ENCODE data around the gene STS. TPM values are rescaled to one million over a fixed set of nuclear protein-coding genes. Genes with fewer than 3 reads are reported as not detected.
A peak's percentile ranks its signal among the peaks of the same experiment; 100 is the strongest.

STS gene
- total RNA-seq, 1 donor from 2014 or later = 13.5 TPM

DNA sequence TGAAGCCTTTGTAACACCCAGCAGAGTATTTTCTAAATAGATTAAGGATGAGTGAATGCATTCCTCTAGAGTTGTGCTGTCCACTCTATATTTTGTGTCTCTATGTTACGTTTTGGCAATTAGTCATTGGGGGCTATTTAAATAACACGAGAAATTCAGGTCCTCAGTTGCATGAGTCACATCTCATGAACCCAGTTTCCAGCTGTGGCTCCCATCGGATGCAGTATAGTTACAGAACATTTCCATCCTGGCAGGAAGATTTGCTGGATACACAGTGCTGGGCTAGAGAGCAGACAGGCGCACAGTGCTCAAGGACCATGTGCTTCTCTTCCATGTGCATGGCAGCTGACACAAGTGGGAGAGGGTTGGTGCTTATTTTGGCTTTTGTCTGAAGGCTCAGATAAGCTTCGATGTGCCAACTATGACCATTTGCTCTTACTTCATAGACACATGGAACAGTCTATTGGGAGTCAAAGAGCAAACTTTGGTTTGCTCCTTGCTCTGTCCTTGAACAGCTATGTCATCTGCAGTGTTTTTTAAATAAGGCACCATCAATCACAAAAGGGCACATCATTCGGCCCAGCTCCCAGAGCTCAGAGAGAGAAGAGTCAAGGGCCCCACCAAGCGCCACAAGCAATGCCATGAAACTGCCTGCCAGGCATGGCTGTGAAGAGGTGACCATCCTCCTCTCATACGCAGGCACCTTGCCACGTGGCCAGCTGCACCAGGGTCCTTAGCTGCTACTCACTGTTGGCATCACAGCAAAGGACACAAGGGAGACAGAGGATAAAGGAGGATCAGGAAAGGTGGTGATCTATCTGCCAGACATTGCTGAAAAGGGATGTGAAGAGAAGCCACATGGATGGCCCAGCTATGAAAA is 8.1 kb upstream of the STS start:
- Mint-ChIP-seq H3K4me1 (ENCODE audit: unreplicated experiment) (peaks cover 16% of the 10 kb centered on the region), H3K27ac (ENCODE audit: unreplicated experiment) (peak overlapping the region; percentile 16), H3K9me3 (ENCODE audit: unreplicated experiment) (no peaks in the 10 kb centered on the region), H3K4me3 (ENCODE audit: unreplicated experiment) (no peak overlapping the region), H3K36me3 (ENCODE audit: unreplicated experiment) (peaks cover 3% of the 10 kb centered on the region), H3K27me3 (ENCODE audit: unreplicated experiment) (no peaks in the 10 kb centered on the region)
- DNase-seq (ENCODE audit: extremely low spot score, unreplicated experiment) = no peak
- TF ChIP-seq, protein P1, sequence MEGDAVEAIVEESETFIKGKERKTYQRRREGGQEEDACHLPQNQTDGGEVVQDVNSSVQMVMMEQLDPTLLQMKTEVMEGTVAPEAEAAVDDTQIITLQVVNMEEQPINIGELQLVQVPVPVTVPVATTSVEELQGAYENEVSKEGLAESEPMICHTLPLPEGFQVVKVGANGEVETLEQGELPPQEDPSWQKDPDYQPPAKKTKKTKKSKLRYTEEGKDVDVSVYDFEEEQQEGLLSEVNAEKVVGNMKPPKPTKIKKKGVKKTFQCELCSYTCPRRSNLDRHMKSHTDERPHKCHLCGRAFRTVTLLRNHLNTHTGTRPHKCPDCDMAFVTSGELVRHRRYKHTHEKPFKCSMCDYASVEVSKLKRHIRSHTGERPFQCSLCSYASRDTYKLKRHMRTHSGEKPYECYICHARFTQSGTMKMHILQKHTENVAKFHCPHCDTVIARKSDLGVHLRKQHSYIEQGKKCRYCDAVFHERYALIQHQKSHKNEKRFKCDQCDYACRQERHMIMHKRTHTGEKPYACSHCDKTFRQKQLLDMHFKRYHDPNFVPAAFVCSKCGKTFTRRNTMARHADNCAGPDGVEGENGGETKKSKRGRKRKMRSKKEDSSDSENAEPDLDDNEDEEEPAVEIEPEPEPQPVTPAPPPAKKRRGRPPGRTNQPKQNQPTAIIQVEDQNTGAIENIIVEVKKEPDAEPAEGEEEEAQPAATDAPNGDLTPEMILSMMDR (IDR thresholded peaks at IDR 0.05) = no peak

DNA sequence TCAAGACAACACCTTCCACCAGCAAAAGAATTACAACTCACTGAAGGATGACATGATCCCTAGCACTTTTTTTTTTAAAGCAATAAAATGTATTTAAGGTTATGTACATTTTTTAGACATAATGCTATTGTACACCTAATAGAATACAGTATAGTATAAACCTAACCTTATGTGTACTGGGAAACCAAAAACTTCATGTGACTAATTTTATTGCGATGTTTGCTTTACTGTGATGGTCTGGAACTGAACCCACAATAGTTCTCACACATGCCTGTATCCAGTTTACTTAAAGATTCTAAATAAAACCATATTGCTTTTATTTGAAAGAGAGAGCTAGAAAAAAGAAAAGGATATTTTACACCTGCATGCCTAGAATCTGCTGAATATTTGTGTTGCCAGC is 4.4 kb upstream of the STS start:
- DNase-seq (ENCODE audit: extremely low spot score, unreplicated experiment) = no peak
- H3K36me3 Mint-ChIP-seq (ENCODE audit: unreplicated experiment) = peaks cover 3% of the 10 kb centered on the region
- no peaks in the 10 kb centered on the region for H3K9me3 Mint-ChIP-seq (ENCODE audit: unreplicated experiment)
- TF ChIP-seq, protein P1 (IDR thresholded peaks at IDR 0.05) = no peak
- H3K27me3 Mint-ChIP-seq (ENCODE audit: unreplicated experiment) = no peaks in the 10 kb centered on the region
- peaks cover 23% of the 10 kb centered on the region for H3K4me1 Mint-ChIP-seq (ENCODE audit: unreplicated experiment)
- H3K4me3 Mint-ChIP-seq (ENCODE audit: unreplicated experiment) = no peak overlapping the region
- H3K27ac Mint-ChIP-seq (ENCODE audit: unreplicated experiment) = no peak overlapping the region

DNA sequence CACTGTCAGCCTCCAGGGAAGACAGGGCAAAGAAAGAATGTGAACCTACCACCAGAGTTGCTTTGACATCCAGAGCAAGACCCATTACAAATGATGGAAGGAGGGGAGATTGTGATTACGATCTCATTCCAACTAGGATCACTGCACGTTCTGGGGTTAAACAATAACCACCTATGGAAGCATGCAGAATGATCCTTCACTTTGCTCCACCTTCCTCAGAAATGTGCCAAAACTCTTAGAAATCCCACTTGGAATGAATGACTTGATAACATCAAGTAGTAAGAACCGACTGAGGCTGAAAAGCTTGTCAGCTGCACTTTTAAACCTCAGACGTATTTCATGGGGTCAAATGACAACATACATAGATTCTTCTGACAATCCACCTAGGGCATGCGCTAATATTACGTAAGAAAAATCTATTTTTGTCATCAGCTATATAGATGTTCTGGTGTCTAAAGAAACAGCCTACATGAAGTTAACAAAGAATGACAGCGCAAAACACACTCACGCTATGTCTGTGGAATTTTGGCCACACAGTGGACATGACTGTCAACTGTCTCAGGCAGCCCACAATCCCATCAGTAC is 3.5 kb upstream of the STS start:
- H3K36me3 Mint-ChIP-seq (ENCODE audit: unreplicated experiment) = peaks cover 3% of the 10 kb centered on the region
- H3K4me1 Mint-ChIP-seq (ENCODE audit: unreplicated experiment) = peaks cover 19% of the 10 kb centered on the region
- no peak for DNase-seq (ENCODE audit: extremely low spot score, unreplicated experiment)
- no peak overlapping the region for H3K27ac Mint-ChIP-seq (ENCODE audit: unreplicated experiment)
- H3K9me3 Mint-ChIP-seq (ENCODE audit: unreplicated experiment) = no peaks in the 10 kb centered on the region
- no peaks in the 10 kb centered on the region for H3K27me3 Mint-ChIP-seq (ENCODE audit: unreplicated experiment)
- H3K4me3 Mint-ChIP-seq (ENCODE audit: unreplicated experiment) = no peak overlapping the region
- TF ChIP-seq, protein P1 (IDR thresholded peaks at IDR 0.05) = no peak

DNA sequence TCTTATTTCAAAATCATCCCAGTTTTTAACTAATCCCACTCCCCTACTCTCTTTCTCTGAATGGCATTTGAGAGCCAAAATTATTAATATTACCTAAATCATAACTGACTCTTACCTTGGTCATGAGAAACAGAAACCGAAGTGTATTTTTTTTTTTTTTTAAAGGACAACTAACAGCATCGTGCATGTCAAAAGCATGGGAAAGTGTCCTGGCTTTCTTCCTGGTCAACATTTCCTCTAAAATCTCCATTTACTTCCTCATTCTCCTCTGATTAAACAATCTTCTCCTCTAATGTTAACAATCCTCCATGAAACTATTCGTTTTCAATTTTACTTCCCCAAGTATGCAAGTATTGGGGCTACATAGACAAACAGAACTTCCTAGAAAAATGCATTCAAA is 2.1 kb upstream of the STS start:
- H3K27me3 Mint-ChIP-seq (ENCODE audit: unreplicated experiment) = no peaks in the 10 kb centered on the region
- H3K4me3 Mint-ChIP-seq (ENCODE audit: unreplicated experiment) = no peak overlapping the region
- no peak for DNase-seq (ENCODE audit: extremely low spot score, unreplicated experiment)
- H3K27ac Mint-ChIP-seq (ENCODE audit: unreplicated experiment) = no peak overlapping the region
- peaks cover 9% of the 10 kb centered on the region for H3K4me1 Mint-ChIP-seq (ENCODE audit: unreplicated experiment)
- H3K9me3 Mint-ChIP-seq (ENCODE audit: unreplicated experiment) = no peaks in the 10 kb centered on the region
- TF ChIP-seq, protein P1 (IDR thresholded peaks at IDR 0.05) = no peak
- peaks cover 3% of the 10 kb centered on the region for H3K36me3 Mint-ChIP-seq (ENCODE audit: unreplicated experiment)

DNA sequence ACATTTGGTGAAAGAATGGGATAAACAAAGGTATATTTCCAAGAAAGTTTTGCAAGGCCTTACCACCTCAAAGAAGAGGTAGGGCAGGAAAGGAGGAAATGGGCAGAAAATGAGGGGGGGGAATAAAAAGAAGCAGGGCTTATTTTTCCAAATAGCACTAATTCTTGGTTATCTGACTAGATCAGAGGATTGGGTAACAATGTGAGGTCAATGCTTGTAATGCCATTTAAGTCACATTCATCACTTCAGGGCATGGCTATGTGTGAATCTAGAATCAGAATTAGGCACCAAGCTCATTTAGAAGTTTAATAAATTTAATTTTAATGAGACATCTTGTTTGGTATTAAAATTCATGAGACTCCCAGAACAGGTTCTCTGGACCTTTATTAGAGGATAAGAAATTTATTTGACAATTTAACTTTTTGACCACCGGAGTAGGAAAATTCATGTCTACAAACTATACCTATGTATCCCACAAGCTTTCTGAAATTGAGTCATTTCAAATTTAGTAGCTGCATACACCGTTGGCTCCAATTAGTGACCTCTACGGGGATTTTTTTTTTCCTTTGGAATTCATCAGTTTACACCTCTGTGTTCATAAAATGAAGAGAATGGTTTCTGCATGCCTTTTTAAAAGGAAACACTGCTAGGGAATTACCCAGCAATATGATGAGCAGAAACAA is 1.4 kb upstream of the STS start:
- no peak for DNase-seq (ENCODE audit: extremely low spot score, unreplicated experiment)
- H3K27me3 Mint-ChIP-seq (ENCODE audit: unreplicated experiment) = no peaks in the 10 kb centered on the region
- peaks cover 9% of the 10 kb centered on the region for H3K4me1 Mint-ChIP-seq (ENCODE audit: unreplicated experiment)
- H3K27ac Mint-ChIP-seq (ENCODE audit: unreplicated experiment) = peak overlapping the region; percentile 23
- H3K36me3 Mint-ChIP-seq (ENCODE audit: unreplicated experiment) = peaks cover 3% of the 10 kb centered on the region
- TF ChIP-seq, protein P1 (IDR thresholded peaks at IDR 0.05) = no peak
- H3K4me3 Mint-ChIP-seq (ENCODE audit: unreplicated experiment) = peak overlapping the region; percentile 26
- no peaks in the 10 kb centered on the region for H3K9me3 Mint-ChIP-seq (ENCODE audit: unreplicated experiment)
